ENCODE data around the gene CASP10.

- TF ChIP-seq CTCF (IDR thresholded peaks at IDR 0.05) (no peak), EP300 (IDR thresholded peaks at IDR 0.05) (no peak)
Measured at GRCh38 chr2:201185863-201186262, 2.9 kb downstream of the CASP10 start.

Measured in tibial nerve (tissue), 4 donors.